H4 (cell line): Measurements from ENCODE around the gene POGLUT2. TPM values are rescaled to one million over a fixed set of nuclear protein-coding genes. Genes with fewer than 3 reads are reported as not detected.
"Not testable (repeated sequence)": the region's sequence is repeated elsewhere in the genome, so short reads cannot be mapped to it uniquely, and the experiment has no call there.

Experiments
- DNase-seq: peaks from one replicate; pipeline ENCODE4 v3.0.0-alpha.2; 2015; ENCODE audit warnings: low spot score
- total RNA-seq: library from RNA; depleted of rRNA; stranded (reverse); fragments of >200 nt; shearing (Covaris generic); gene quantifications from 2 replicates; pipeline ENCODE4 v1.2.3, GENCODE V29; 2014

POGLUT2 gene
- total RNA-seq, 1 experiment from 2014 or later = 22.2 TPM

DNA sequence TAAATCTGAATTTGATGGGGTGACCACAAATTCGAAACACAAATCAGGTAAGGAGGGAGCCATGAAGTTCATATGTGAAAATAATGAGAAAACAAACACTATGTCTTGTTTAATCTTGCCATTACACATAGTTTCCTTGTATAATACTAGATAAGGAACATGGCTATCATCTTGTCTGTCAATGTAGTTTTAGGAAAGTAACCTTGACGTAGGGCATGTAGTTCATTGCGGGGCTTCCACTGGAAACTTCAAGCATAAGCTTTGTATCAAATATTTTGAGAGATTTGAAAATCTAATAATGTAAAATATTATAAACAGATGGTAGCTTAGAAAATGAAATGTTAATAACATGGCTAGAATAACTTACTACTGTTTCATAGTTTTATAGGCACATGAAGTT lies 8.9 kb upstream of the POGLUT2 start:
- DNase-seq = no peak

GRCh38 chr13:102805680-102806079 lies 6.9 kb upstream of the POGLUT2 start:
- DNase-seq = no peak

DNA sequence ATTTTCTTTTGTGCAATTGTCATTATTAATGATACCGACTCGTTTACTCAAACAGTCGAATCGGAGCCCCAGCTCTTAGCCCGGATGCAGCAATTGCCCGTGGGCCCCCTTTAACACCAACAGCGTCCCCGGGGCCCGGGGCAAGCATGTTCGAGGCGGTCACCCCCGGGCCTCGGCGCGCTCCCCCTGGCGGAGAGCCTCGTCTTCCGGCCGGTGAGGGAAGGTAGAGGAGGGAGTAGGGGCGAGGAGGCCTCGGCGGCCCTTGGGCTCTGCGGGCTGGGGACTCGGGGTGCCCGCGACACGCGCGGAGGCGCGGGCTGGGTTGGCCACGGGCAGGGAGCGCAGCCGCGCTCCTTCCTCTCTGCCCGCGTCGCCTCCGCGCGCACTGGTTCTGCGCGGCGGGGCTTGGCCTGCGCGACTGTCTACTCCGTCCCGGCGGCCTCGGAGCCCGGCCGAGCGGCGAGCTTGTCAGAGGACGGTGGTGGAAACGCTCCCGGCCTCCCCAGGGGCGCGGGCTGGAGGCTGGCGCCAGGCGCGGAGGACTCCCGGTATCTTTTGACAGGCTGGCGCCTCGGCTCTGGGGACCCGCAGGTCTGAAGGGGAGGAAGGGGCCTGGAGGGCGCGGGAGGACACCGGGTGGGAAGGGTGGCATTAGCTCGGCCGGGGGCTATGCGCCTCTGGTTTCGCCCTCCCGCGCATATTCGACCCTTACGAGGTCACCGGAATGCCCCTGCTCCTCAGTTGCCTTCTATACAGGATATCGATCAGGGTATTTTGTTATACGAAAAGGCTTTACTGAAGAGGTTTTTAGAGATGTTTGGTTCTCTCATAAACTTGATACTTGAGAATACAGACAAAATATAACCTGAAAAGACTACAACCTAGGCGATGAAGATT lies 1.6 kb upstream of the POGLUT2 start:
- peak; percentile 32 for DNase-seq

- no peak for DNase-seq
Observed at GRCh38 chr13:102799426-102800144, 809 bp upstream of the POGLUT2 start.

- no peak for DNase-seq
Observed at GRCh38 chr13:102793611-102794355, 5.0 kb downstream of the POGLUT2 start.

- no peak for DNase-seq
Observed at GRCh38 chr13:102792396-102792795, 6.4 kb downstream of the POGLUT2 start.

- DNase-seq = no peak
Observed at GRCh38 chr13:102788683-102789082, 10.1 kb downstream of the POGLUT2 start.

- DNase-seq = no peak
Observed at GRCh38 chr13:102784483-102784882, 14.3 kb downstream of the POGLUT2 start.

GRCh38 chr13:102781591-102781990 lies 17.2 kb downstream of the POGLUT2 start:
- no peak for DNase-seq

- not testable (repeated sequence) for DNase-seq
Observed at GRCh38 chr13:102780656-102781055, 18.1 kb downstream of the POGLUT2 start.

DNA sequence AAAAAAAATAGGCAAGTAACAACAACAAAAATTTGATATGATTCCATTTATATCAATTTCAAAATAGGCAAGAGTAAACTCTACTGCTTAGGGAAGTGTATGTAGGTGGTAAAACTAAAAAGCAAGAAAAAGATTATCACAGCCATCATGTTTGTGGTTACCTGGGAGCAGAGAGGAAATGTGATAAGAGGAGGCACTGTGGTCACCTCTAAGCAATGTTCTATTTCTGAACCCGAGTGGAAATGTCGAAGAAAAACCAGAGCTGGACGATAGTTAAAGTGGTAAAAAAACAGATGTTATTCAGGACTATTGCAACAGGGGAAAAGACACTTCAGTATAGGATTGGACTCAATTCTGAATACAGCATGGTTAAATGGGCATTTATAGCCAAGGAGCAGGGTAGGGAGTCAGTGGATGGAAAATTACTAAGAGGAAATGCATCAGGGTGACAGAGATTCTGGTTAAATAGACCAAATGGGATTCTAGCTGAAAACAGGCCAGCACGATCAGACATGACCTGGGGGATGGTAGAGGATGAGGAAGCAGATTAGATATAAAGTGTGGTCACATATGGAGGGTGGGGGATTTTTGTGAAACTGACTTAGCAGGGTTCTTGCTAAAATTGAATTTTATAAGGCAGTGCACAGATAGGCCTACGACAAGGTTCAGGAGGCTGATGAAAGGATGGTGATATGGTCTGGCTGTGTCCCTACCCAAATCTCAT lies 19.2 kb downstream of the POGLUT2 start:
- DNase-seq = no peak

DNA sequence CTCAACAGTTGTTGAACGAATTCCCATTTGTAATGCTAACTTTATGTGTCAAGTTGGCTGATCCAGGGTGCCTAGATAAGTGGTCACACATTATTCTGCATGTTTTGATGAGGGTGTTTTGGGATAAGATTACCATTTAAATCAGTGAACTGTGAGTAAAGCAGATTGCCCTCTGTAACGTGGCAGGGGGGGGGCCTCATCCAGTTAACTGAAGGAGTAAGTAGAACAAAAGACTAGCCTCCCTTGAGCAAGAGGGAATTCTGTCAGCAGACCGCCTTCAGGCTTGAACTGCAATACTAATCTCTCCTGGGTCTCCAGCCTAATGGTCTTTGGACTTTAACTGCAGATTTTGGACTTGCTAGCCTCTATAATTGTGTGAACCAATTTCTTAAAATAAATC lies 21.0 kb downstream of the POGLUT2 start:
- DNase-seq = no peak

GRCh38 chr13:102776271-102776670 lies 22.5 kb downstream of the POGLUT2 start:
- no peak for DNase-seq

GRCh38 chr13:102774591-102775520 lies 23.9 kb downstream of the POGLUT2 start:
- DNase-seq = no peak

- DNase-seq = no peak
Observed at GRCh38 chr13:102774214-102774568, 24.6 kb downstream of the POGLUT2 start.

DNA sequence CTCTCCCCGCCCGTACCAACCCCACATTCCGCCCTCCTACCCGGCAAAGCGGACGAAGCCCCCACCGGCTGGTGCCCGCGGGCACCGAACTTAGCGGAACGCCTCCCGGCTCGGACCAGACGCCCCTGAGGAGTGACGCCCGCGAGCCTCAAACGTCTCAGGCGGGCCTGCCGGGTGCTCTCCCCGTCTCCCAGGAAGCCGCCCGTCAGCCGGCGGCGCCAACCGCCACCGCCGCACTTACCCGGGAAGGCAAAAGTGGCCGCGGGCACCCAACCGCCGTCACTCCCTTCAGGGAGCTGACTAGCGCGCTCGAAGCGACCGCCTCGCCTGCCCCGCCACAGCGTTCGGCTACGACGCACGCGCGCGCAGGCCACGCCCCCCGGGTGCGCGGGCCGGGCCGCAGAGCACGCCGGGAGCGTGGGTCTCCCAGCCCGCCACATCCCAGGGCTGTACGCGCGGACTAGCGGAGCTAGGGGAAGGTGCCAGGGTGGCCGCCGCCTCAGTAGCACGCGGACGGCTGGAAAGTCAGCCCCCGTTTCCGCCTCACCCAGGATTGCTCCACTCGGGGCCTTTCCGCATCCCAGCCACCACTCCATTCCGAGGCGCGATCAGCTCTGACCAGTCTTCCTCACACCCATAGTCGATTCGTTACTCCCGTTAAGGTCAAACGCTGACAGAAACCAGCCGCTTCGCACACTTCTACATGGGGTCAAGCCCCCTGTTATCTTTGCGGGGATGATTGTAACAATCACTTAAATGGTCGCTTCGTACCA lies 25.1 kb downstream of the POGLUT2 start, which contains the start of gene TEX30:
Gene TEX30, minus strand, starts transcription at position 346 of the 773 bp plus-strand sequence. CDS start 3,760 bp downstream, outside the sequence.
- peak; percentile 45 for DNase-seq

DNA sequence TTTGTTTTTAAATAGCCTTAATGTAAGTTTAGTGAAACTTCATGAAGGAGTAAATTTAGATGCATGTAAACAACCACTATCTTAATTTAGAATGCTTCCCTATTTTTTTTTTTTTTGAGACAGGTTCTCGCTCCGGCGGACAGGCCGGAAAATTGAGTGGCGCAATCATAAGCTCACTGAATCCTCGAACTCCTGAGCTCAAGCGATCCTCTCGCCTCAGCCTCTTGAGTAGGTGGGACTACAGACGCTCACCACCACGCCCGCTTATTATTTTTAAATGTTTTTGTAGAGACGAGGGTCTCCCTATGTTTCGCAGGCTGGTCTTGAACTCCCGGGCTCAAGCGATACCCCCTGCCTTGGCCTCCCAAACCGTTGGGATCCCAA lies 26.7 kb downstream of the POGLUT2 start:
- DNase-seq = no peak

- no peak for DNase-seq
Observed at GRCh38 chr13:102771298-102772041, 27.3 kb downstream of the POGLUT2 start.

GRCh38 chr13:102770435-102770834 lies 28.3 kb downstream of the POGLUT2 start:
- no peak for DNase-seq
